K562 (cell line): Measurements from ENCODE around the gene FRMD4B.

ENCODE experiments used
- ATF1 ChIP-seq, 2 experiments: fragments of 450-650 bp in 1 of 2; IDR thresholded peaks; 2 replicates each; pipeline ENCODE4 v1.6.1; 2016; ENCODE audit warnings: missing compliant biosample characterization in 1 of 2, missing genetic modification characterization in 1 of 2
- TF ChIP-seq, protein P1 (sequence below): fragments of 450-650 bp; IDR thresholded peaks from 2 replicates; pipeline ENCODE4 v1.6.1; 2016; ENCODE audit warnings: antibody characterized with exemption

DNA sequence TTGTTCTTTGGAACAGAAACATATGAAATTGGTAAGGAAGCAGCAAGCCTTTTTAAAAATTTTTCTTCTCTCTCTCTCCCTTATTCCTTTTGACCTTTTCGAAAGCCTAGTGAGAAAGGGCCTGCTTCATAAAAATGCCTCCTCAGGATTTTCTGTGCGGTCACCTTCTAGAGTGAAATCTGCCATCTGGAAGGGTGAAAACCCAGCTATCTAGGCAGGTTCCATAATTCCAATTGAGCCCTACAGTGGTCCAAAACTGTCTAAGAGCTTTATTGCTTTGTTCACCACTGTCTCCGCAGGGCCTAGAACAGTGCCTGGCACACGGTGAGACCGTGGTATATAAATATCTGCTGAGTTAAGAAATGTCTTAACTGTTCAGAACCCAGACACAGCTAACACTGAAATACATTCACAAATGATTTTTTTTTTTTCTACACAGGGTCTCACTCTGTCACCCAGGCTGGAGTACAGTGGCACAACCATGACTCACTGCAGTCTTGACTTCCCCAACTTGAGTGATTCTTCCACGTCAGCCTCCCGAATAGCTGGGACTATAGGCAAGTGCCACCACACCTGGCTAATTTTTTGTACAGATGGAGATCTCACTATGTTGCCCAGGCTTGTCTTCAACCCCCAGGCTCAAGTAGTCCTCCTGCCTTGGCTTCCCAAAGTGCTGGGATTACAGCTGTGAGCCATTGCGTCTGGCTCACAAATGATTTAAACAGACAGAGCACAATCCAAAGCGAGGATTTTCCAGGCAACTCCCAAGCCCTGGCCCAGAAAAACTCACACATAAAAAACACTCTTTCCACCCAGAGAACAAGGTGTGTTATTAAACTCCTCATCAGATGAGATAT lies 64.4 kb downstream of the FRMD4B start:
- TF ChIP-seq ATF1 (CRISPR knock-in tag; IDR thresholded peaks at IDR 0.05) = no peak
- no peak for TF ChIP-seq ATF1 (tag; IDR thresholded peaks at IDR 0.05)
- TF ChIP-seq, protein P1, sequence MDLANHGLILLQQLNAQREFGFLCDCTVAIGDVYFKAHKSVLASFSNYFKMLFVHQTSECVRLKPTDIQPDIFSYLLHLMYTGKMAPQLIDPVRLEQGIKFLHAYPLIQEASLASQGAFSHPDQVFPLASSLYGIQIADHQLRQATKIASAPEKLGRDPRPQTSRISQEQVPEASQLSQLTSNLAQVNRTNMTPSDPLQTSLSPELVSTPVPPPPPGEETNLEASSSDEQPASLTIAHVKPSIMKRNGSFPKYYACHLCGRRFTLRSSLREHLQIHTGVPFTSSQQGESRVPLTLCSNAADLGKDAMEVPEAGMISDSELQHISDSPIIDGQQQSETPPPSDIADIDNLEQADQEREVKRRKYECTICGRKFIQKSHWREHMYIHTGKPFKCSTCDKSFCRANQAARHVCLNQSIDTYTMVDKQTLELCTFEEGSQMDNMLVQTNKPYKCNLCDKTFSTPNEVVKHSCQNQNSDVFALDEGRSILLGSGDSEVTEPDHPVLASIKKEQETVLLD = no peak
